COLO668 (cell line): ENCODE measurements around the gene C5.

Experiments used
- DNase-seq: peaks from one replicate; lab custom pipeline; 2025; ENCODE audit not compliant: unreplicated experiment; lab: John Stamatoyannopoulos, UW

Gene C5

GRCh38 chr9:120913647-120914264, 136.3 kb downstream of the C5 start:
- no peak for DNase-seq

GRCh38 chr9:120912958-120913646, 137.0 kb downstream of the C5 start:
- no peak for DNase-seq

- DNase-seq: no peak
Measured at GRCh38 chr9:120911295-120911837, 138.7 kb downstream of the C5 start.

GRCh38 chr9:120910643-120911042, 139.4 kb downstream of the C5 start:
- DNase-seq: no peak

GRCh38 chr9:120909904-120910303, 140.2 kb downstream of the C5 start:
- no peak for DNase-seq

- peak; percentile 43 for DNase-seq
Measured at GRCh38 chr9:120905315-120906164, 144.5 kb downstream of the C5 start.

- no peak for DNase-seq
Measured at GRCh38 chr9:120904978-120905301, 145.1 kb downstream of the C5 start.

GRCh38 chr9:120904061-120904977, 145.8 kb downstream of the C5 start:
- peak; percentile 74 for DNase-seq

GRCh38 chr9:120902569-120903535, 147.2 kb downstream of the C5 start:
- peak; percentile 16 for DNase-seq
